ENCODE measurements around the gene UVRAG.

DNA sequence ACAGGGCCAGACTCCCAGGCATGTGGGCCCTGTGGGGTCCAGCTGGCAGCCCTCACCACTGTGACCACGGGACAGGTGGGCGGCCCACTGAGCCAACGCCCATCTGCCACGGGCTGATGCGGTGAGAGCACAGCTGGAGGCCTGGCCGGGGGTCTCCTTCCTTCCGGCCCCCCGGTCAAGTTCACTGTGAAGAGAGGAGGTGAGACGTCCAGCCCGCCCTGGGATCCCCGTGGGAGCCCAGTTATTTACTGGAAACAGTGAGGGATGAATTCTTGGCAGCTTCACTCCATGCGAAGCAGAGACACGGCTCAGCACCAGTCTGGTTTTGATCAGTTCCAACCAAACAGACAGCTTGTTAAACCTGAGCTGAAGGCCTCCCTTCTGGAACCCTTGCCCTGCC, 352.6 kb downstream of the UVRAG start:
- TF ChIP-seq, protein P1, sequence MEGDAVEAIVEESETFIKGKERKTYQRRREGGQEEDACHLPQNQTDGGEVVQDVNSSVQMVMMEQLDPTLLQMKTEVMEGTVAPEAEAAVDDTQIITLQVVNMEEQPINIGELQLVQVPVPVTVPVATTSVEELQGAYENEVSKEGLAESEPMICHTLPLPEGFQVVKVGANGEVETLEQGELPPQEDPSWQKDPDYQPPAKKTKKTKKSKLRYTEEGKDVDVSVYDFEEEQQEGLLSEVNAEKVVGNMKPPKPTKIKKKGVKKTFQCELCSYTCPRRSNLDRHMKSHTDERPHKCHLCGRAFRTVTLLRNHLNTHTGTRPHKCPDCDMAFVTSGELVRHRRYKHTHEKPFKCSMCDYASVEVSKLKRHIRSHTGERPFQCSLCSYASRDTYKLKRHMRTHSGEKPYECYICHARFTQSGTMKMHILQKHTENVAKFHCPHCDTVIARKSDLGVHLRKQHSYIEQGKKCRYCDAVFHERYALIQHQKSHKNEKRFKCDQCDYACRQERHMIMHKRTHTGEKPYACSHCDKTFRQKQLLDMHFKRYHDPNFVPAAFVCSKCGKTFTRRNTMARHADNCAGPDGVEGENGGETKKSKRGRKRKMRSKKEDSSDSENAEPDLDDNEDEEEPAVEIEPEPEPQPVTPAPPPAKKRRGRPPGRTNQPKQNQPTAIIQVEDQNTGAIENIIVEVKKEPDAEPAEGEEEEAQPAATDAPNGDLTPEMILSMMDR (IDR thresholded peaks at IDR 0.05) = no peak
- no peak for TF ChIP-seq POLR2A (IDR thresholded peaks at IDR 0.05)
